Measurements from ENCODE around the gene RAET1L. TPM values are rescaled to one million over a fixed set of nuclear protein-coding genes. Genes with fewer than 3 reads are reported as not detected.
"Not testable (repeated sequence)": the region's sequence is repeated elsewhere in the genome, so short reads cannot be mapped to it uniquely, and the experiment has no call there.

The RAET1L gene
- total and polyA plus RNA-seq, 9 of the 15 experiments (the other 6 are each of a cell fraction or from before 2014, with no cell fraction given) = not detected

GRCh38 chr6:150012846-150013784 lies 12.2 kb downstream of the RAET1L start:
- H3K4me3 ChIP-seq; H4K20me1 ChIP-seq (replicated peaks; ENCODE audit: control insufficient read depth, insufficient read depth, low read length); H2AFZ ChIP-seq (ENCODE audit: low read depth, low read length); ATAC-seq; H3K9ac ChIP-seq (ENCODE audit: insufficient read depth in 1 of 2, low read depth in 2 of 2, low read length in 2 of 2); H3K79me2 ChIP-seq (ENCODE audit: control insufficient read depth, insufficient read depth, low read length); FAIRE-seq; H3K9me1 ChIP-seq (ENCODE audit: control insufficient read depth, insufficient read depth, low read length); H3K27me3 ChIP-seq (ENCODE audit: control insufficient read depth in 2 of 2, insufficient read depth in 2 of 2, low read length in 2 of 2); H3K9me3 ChIP-seq (replicated peaks; ENCODE audit: control insufficient read depth, insufficient read depth, low read depth, low read length); in situ Hi-C loops (cut with MboI); DNase-seq (ENCODE audit: extremely low read depth in 1 of 4, low spot score in 3 of 4); H3K36me3 ChIP-seq (ENCODE audit: control insufficient read depth, insufficient read depth, low read length); intact Hi-C loops (cut with micrococcal nuclease); BruUV-seq (replicated peaks); H3K27ac ChIP-seq (ENCODE audit: extremely low read depth, low read depth, low read length); H3K4me2 ChIP-seq (ENCODE audit: insufficient read depth, low read length); TF ChIP-seq TEAD4 (CRISPR knock-in tag; IDR thresholded peaks at IDR 0.05; ENCODE audit: borderline replicate concordance): not testable (repeated sequence)
- POLR2A ChIA-PET = interaction anchor here (0.7 to 1.1 kb wide), 2 partner anchors 44 to 71 kb away, joined by 3 read pairs; no protein-coding TSS in a partner anchor
- H3K4me1 ChIP-seq (replicated peaks in 1 of 2; ENCODE audit: control insufficient read depth in 2 of 2, insufficient read depth in 2 of 2, low read length in 2 of 2) = peaks cover 24 to 27% of the 10 kb centered on the region in 2 experiments
- 9% methylated on average over 8 of the region's 8 CpGs for WGBS (ENCODE audit: insufficient coverage, low coverage, missing lambda C conversion rate)
- CTCF ChIA-PET (ENCODE audit: low intra/inter-chr PET ratio) = interaction anchor here (1.9 kb wide), 1 partner anchor 79 kb away, joined by 4 read pairs; no protein-coding TSS in a partner anchor
- TF ChIP-seq FOXJ2 (tag; IDR thresholded peaks at IDR 0.05) (0 out of 2 replicates have a peak, but pooled peaks have one; percentile 17), ZNF316 (IDR thresholded peaks at IDR 0.05) (0 out of 2 replicates have a peak, but pooled peaks have one; percentile 25), C11orf30 (IDR thresholded peaks at IDR 0.05; ENCODE audit: low read depth) (peak; percentile 9; the same call in 1 of the 2 replicates), TCF3 (CRISPR knock-in tag; IDR thresholded peaks at IDR 0.05) (peak; percentile 61), TAL1 (IDR thresholded peaks at IDR 0.05) (peak; percentile 53; the same call in 1 of the 2 replicates), CTBP1 (IDR thresholded peaks at IDR 0.05; ENCODE audit: borderline replicate concordance) (0 out of 2 replicates have a peak, but pooled peaks have one; percentile 14), CBFA2T3 (IDR thresholded peaks at IDR 0.05) (peak; percentile 38), SOX6 (IDR thresholded peaks at IDR 0.05) (peak; percentile 47; the same call in 1 of the 2 replicates), ARID1B (IDR thresholded peaks at IDR 0.05) (peak; percentile 70), SMARCE1 (IDR thresholded peaks at IDR 0.05) (peak; percentile 46; the same call in 1 of the 2 replicates), ZNF263 (CRISPR knock-in tag; IDR thresholded peaks at IDR 0.05; ENCODE audit: borderline replicate concordance) (peak; percentile 81), TEAD4 (IDR thresholded peaks at IDR 0.05; ENCODE audit: low read length) (peak; percentile 26; the same call in 1 of the 2 replicates), CBFA2T2 (conservative IDR thresholded peaks at IDR 0.05) (peak; percentile 24), RFX1 (IDR thresholded peaks at IDR 0.05) (peak; percentile 25)

Data from K562 (cell line).